ENCODE results near the gene ABCA9.
A peak's percentile ranks its signal among the peaks of the same experiment; 100 is the strongest.

ABCA9 gene

DNA sequence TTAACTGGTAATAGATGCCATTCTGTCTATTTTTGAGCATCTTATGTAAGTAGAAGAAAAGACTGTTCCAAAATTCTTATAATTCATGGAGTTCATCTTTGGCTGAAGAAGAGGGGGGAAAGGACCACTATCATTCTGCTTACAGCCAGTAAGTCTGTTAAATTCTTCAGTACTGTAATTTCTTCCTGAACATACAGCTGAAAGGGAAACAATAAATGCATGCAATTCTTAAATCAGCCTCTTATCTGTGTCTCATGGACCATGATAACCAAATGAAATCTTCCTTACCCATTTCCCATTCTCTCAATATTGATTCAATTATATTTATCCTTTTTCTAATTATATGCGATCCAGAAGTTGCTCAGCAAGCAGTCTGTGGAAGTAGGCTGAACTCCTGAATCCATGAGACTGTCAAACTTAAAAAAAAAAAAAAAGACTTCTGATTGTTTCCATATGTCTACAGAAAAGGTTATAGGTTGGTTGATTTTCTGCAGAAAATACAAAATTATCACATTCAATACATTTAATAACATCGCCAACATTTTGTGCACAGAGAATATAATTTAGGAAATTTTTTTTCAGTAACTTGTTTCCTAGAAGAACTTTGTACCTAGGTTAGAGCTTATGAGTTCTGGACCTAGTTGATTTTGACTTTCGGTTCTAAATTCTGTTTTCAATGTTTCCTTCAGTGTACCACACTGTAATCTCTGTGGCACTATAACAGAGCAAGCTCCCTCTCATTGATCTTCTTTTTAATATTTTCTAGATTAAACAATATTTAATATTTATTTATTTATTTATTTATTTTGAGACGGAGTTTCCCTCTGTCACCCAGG lies 1.2 kb upstream of the ABCA9 start:
- Mint-ChIP-seq H3K27ac (no peak overlapping the region), H3K4me1 (ENCODE audit: low read depth) (peaks cover 17% of the 10 kb centered on the region), H3K36me3 (ENCODE audit: low read depth) (no peaks in the 10 kb centered on the region), H3K4me3 (no peak overlapping the region), H3K27me3 (ENCODE audit: low read depth) (peaks cover 2% of the 10 kb centered on the region), H3K9me3 (peaks cover 2% of the 10 kb centered on the region)
- DNase-seq (ENCODE audit: low spot score): no peak

DNA sequence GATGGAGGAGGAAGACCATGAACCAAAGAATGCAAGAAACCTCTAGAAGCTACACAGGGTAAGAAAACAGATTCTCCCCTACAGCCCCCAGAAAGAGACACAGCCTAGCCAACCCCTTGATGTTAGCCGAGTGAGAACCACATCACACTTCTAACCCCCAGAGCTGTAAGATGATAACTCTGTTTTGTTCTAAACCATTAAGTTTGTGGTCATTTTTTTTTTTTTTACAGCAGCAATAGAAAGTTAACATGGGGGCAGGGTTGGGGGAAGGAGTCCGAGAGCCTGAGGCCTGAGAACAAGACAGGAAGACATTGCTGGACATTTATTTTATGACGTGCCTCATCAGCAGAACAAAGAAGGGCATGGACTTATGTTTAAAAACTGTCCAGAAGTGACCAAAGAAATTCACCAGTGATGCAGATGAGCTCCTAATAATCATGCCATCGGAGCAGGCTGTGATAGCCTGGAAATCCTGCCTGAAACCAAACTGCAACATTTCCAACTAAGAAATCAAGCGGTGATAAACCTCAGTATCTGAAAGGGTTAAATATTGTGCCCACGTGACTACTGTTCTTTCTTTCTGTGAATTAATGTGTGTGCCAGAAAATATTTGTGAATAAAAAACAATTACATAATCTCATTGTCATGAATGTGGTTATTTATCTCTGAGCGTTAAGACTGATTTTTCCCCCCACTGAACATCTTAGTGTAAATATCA lies 1.1 kb downstream of the ABCA9 start:
- H3K27me3 Mint-ChIP-seq (ENCODE audit: low read depth): no peaks in the 10 kb centered on the region
- DNase-seq (ENCODE audit: low spot score): no peak
- no peak overlapping the region for H3K4me3 Mint-ChIP-seq
- peaks cover 3% of the 10 kb centered on the region for H3K4me1 Mint-ChIP-seq (ENCODE audit: low read depth)
- H3K36me3 Mint-ChIP-seq (ENCODE audit: low read depth): no peaks in the 10 kb centered on the region
- H3K9me3 Mint-ChIP-seq: peaks cover 11% of the 10 kb centered on the region
- no peak overlapping the region for H3K27ac Mint-ChIP-seq

DNA sequence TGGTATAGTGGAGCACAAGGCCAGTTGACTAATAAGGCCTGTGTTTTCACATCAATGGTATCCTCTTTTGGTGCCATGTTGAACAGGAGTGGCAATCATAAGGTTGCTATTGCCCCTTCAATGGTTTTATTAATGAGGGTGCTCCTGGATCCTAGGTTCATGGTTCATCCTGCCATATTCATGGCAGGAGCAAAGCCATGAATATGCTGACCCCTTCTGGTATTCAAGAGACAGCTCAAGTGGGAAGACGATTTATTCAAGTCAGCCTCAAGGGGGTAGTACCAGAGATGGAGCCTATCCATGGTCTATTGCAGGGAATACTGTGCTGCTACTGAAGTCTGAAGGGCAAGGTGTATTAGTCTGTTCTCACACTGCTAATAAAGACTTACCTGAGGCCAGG lies 2.6 kb downstream of the ABCA9 start:
- no peaks in the 10 kb centered on the region for H3K36me3 Mint-ChIP-seq (ENCODE audit: low read depth)

DNA sequence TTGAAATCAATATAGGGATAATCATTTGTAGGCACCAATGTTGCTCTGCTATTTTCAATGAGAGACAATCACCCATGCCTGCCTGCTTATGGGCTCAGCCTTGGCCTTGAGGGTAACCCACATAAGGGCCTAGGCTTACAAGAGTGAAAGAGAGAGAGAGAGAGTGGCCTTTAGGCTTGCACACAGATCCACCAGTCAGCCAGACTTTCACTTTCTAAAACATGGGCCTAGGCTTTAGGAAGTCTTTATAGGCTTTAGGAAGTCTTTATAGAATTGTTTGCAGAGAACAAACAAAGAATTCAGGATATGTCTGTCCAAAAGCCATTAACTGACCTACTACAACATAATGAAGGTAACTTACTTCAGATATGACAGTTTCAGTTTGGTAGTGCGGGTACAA lies 3.4 kb downstream of the ABCA9 start:
- DNase-seq (ENCODE audit: low spot score): no peak
- no peak overlapping the region for H3K4me3 Mint-ChIP-seq

More for the DNA sequence above, 2.6 kb downstream of the ABCA9 start:
- no peak for DNase-seq (ENCODE audit: low spot score)
- no peaks in the 10 kb centered on the region for H3K4me1 Mint-ChIP-seq (ENCODE audit: low read depth)
- H3K9me3 Mint-ChIP-seq: peaks cover 11% of the 10 kb centered on the region
- no peaks in the 10 kb centered on the region for H3K27me3 Mint-ChIP-seq (ENCODE audit: low read depth)
- no peak overlapping the region for H3K27ac Mint-ChIP-seq
- no peak overlapping the region for H3K4me3 Mint-ChIP-seq

DNA sequence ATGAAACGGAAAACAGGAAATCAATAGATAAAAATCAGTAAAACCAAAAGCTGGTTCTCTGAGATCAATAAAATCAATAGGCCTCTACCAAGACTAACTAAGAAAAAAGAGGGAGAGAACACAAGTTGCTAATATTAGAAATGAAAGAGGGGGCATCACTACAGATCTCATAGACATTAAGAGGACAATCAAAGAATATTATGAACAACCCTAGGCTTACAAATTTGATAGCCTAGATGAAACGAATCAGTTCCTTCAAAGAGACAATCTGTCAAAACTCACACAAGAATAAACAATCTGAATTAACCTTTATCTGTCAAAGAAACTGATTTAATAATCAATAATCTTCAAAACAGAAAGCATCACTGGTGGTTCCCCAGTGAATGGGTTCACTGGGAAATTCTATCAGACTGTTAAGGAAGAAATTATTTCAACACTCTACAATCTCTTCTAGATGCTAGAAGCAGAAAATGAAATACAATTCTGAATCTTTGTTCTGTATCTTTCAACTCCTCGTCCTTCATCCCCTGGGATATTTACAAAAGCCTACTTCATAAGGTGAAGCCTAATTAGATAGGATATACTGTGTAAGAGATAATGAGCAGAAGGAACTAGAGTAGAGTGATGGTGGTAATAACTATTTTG lies 4.4 kb downstream of the ABCA9 start:
- no peak overlapping the region for H3K27ac Mint-ChIP-seq
- no peaks in the 10 kb centered on the region for H3K36me3 Mint-ChIP-seq (ENCODE audit: low read depth)
- peaks cover 11% of the 10 kb centered on the region for H3K9me3 Mint-ChIP-seq
- H3K4me3 Mint-ChIP-seq: no peak overlapping the region
- no peak for DNase-seq (ENCODE audit: low spot score)
- no peaks in the 10 kb centered on the region for H3K4me1 Mint-ChIP-seq (ENCODE audit: low read depth)
- H3K27me3 Mint-ChIP-seq (ENCODE audit: low read depth): no peaks in the 10 kb centered on the region

More for the DNA sequence above, 3.4 kb downstream of the ABCA9 start:
- Mint-ChIP-seq H3K9me3 (peaks cover 11% of the 10 kb centered on the region), H3K27ac (no peak overlapping the region), H3K4me1 (ENCODE audit: low read depth) (no peaks in the 10 kb centered on the region), H3K27me3 (ENCODE audit: low read depth) (no peaks in the 10 kb centered on the region), H3K36me3 (ENCODE audit: low read depth) (no peaks in the 10 kb centered on the region)

DNA sequence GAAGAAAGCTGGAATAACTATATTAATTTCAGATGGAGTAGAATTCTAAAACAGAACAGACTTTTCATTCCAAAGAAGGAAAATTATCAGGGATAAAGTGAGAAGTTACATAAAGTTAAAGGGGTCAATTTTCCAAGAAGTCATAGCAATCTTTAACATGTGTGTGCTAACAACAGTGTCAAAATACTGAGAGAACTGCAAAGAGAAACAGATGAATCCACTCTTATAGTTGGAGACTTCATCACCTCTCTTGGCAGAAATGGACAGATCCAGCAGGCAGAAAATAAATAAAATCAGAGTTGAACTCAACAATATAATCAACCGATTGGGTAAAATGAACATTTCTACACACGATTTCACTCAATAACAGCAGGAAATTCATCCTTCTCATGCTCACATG lies 5.4 kb downstream of the ABCA9 start:
- no peak for DNase-seq (ENCODE audit: low spot score)
- Mint-ChIP-seq H3K27me3 (ENCODE audit: low read depth) (no peaks in the 10 kb centered on the region), H3K9me3 (peaks cover 11% of the 10 kb centered on the region), H3K4me3 (no peak overlapping the region), H3K36me3 (ENCODE audit: low read depth) (no peaks in the 10 kb centered on the region), H3K27ac (no peak overlapping the region), H3K4me1 (ENCODE audit: low read depth) (no peaks in the 10 kb centered on the region)

DNA sequence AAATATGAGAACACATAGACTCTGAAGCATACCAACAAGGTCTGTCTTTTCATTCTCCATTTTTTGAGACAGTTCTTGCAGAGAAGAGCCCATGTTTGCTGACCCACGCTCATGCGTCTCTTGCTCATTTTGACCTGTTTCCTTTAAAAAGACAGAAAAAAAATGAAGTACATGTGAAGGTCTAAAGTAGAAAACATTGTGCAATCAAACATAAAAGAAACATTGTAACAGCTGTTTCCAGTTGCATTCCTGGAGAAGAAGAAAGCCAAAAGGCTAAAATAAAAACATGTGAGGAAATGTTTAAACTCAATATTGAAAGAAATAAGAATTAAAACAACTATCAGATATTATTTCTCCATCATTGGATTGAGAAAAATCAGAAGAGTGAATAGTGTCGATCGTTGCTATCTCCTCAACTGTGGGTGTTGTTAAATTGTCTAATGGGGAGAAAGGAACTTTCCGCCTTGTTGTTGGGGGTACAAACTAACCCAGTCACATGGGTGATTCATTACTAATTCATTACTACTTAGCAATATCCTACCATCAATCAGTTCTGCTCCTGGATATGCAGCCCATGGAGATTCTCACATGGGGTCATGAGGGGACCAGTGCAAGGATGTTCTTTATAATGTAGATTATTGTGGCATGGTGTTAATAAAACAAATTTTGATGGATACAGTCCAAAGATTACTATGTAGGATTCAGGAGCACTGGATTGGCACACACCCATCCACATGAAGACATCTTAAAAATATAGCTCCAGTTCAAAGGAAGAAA lies 9.5 kb downstream of the ABCA9 start:
- Mint-ChIP-seq H3K36me3 (ENCODE audit: low read depth) (no peaks in the 10 kb centered on the region), H3K27ac (no peak overlapping the region), H3K4me1 (ENCODE audit: low read depth) (peaks cover 7% of the 10 kb centered on the region), H3K4me3 (no peak overlapping the region), H3K9me3 (peaks cover 3% of the 10 kb centered on the region), H3K27me3 (ENCODE audit: low read depth) (no peaks in the 10 kb centered on the region)
- no peak for DNase-seq (ENCODE audit: low spot score)

DNA sequence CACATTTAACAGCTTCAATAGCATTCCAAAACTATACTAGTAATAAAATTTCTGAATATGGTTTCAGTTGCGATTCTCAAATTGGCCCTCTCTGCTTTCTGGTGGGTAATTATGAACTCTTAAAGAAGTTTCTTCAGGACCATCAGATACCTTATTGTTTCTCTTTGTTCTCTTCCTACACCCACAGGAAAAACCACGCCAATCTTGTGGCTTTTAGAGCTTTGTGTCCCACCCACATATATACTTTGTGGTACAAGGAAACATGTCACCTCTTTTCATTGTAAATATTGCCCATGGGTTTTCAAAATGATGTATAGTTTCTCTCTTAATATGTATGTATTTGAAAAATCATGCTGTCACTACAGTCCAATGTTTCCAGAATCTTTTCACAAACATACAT lies 12.1 kb downstream of the ABCA9 start:
- Mint-ChIP-seq H3K36me3 (ENCODE audit: low read depth) (no peaks in the 10 kb centered on the region), H3K9me3 (no peaks in the 10 kb centered on the region), H3K4me3 (peak overlapping the region; percentile 12), H3K4me1 (ENCODE audit: low read depth) (peaks cover 7% of the 10 kb centered on the region), H3K27ac (no peak overlapping the region), H3K27me3 (ENCODE audit: low read depth) (no peaks in the 10 kb centered on the region)
- DNase-seq (ENCODE audit: low spot score): no peak

DNA sequence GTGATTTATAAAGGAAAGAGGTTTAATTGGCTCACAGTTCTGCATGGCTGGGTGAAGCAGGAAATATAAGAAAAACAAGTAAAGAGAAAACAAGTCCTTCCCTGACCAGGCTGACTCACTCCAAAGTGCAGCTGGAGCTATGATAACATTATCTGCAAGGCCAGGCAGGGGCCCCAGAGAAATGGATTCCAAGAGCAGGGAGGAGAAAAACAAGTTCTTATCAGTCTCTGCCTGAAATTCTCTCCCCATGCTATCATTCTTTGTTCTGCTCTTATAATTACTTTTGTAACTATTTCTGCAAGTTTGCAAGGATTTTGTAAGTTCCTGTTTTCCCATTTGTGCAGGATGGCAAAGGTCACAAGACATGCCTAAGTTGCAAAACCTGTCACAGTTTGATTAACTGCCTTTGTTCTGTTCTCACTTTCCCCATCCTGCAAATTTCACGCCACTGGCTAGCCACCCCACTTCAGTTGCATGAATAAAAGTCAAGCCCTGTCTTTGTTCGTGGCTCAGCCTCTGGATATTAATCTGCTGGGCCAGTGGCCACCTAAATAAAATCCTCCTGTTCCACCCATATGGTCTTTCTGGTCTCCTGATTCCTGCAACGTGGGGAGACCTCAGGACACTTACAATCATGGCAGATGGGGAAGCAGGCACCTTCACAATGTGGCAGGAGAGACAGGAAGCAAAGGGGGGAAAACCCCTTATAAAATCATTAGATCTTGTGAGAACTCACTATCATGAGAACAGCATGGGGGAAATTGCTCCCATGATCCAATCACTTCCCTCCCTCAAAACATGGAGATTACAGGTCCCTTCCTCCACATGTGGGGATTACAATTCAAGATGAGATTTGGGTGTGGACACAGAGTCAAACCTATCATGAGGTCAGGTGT lies 13.1 kb downstream of the ABCA9 start:
- no peak overlapping the region for H3K27ac Mint-ChIP-seq
- DNase-seq (ENCODE audit: low spot score): no peak
- no peaks in the 10 kb centered on the region for H3K9me3 Mint-ChIP-seq
- peaks cover 7% of the 10 kb centered on the region for H3K4me1 Mint-ChIP-seq (ENCODE audit: low read depth)
- no peaks in the 10 kb centered on the region for H3K36me3 Mint-ChIP-seq (ENCODE audit: low read depth)
- no peaks in the 10 kb centered on the region for H3K27me3 Mint-ChIP-seq (ENCODE audit: low read depth)
- no peak overlapping the region for H3K4me3 Mint-ChIP-seq

DNA sequence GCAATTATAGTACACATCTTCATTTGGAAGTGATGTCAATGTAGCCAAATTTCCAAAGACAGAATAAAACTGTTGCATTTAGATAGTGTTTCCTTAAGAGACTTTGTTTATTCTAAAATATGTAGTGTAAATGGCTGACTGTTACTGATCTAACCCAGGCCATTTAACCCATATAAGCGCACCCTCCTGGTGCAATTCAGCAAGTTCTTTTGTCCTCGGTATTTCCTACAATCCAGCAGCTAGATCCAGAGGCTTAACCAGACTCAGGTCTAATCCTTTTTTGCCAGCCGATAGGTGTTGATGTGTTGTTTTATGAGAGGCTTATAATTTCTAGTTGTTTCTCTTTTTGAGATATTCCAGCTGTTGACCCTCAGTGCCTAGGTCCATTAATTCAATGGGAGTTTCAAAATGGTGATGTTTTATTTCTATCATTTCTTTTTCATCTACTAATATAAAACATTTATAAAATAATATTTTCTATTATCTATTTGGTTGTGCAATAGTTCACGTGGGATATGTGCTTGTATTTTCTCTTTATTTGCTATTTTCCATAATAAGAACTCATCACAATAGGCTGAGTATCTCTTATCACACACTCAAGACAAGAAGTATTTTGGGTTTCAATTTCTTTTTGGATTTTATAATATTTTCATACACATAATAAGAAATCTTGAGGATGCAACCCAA lies 14.5 kb downstream of the ABCA9 start:
- H3K4me3 Mint-ChIP-seq: no peak overlapping the region
- DNase-seq (ENCODE audit: low spot score): no peak
- no peak overlapping the region for H3K27ac Mint-ChIP-seq
- no peaks in the 10 kb centered on the region for H3K36me3 Mint-ChIP-seq (ENCODE audit: low read depth)
- peaks cover 7% of the 10 kb centered on the region for H3K4me1 Mint-ChIP-seq (ENCODE audit: low read depth)
- H3K9me3 Mint-ChIP-seq: no peaks in the 10 kb centered on the region
- no peaks in the 10 kb centered on the region for H3K27me3 Mint-ChIP-seq (ENCODE audit: low read depth)

DNA sequence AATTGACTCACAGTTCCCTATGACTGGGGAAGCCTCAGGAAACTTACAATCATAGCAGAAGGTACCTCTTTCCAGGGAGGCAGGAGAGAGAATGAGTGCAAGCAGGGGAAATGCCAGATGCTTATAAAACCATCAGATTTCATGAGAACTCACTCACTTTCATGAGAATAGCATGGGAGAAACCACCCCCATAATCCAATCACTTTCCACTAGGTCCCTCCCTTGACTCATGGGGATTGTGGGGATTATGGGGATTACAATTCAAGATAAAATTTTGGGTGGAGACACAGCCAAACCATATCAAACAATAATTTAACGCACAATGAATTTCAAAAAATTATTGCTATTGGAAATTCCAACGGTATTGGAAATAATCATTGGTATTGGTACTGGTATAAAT lies 15.1 kb downstream of the ABCA9 start:
- no peak overlapping the region for H3K4me3 Mint-ChIP-seq
- no peaks in the 10 kb centered on the region for H3K9me3 Mint-ChIP-seq
- no peaks in the 10 kb centered on the region for H3K27me3 Mint-ChIP-seq (ENCODE audit: low read depth)
- peaks cover 7% of the 10 kb centered on the region for H3K4me1 Mint-ChIP-seq (ENCODE audit: low read depth)
- no peak for DNase-seq (ENCODE audit: low spot score)
- no peak overlapping the region for H3K27ac Mint-ChIP-seq
- H3K36me3 Mint-ChIP-seq (ENCODE audit: low read depth): no peaks in the 10 kb centered on the region

DNA sequence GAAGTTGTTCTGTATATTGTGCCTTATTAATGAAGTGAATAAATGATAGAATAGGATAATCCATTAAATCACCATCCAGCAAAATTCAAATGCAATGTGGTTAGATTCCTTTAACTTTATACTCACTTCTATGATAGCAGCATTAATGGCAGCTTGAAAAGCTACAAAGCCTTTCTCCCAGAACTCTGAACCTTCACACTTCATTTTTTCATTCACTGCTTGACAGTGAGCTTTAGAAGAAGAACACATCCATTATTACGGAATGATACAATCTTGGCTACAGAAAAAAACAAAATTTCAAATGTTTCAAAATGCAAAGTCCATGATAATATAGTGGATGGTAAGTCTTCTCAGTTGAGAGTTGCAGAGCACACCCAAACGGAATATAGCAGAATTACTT lies 16.4 kb downstream of the ABCA9 start:
- Mint-ChIP-seq H3K4me3 (no peak overlapping the region), H3K27ac (no peak overlapping the region), H3K36me3 (ENCODE audit: low read depth) (no peaks in the 10 kb centered on the region), H3K27me3 (ENCODE audit: low read depth) (no peaks in the 10 kb centered on the region), H3K9me3 (no peaks in the 10 kb centered on the region), H3K4me1 (ENCODE audit: low read depth) (peaks cover 7% of the 10 kb centered on the region)
- DNase-seq (ENCODE audit: low spot score): no peak
